ENCODE data around the gene INPP5J. TPM values are rescaled to one million over a fixed set of nuclear protein-coding genes. Genes with fewer than 3 reads are reported as not detected.
A peak's percentile ranks its signal among the peaks of the same experiment; 100 is the strongest.
"Not testable (repeated sequence)": the region's sequence is repeated elsewhere in the genome, so short reads cannot be mapped to it uniquely, and the experiment has no call there.

Gene INPP5J
- total RNA-seq, 1 experiment from 2014 or later: 6.2 TPM

GRCh38 chr22:31107894-31108218 is 14.9 kb upstream of the INPP5J start:
- ATAC-seq (no peak), DNase-seq (ENCODE audit: low spot score) (no peak)
- H3K4me3 Mint-ChIP-seq: peak overlapping the region; percentile 74
- ChIA-PET CTCF (interaction anchor here (0.8 to 9.1 kb wide), 25 partner anchors 8 to 305 kb away, joined by 3 to 363 read pairs (median 8); partner anchors contain the start of genes LIMK2, MORC2, PIK3IP1 and PLA2G3), POLR2A (interaction anchor here (0.8 to 1.6 kb wide), 6 partner anchors 9 to 32 kb away, joined by 4 to 9 read pairs (median 4); partner anchors contain the start of genes PLA2G3 and SMTN)
- peaks cover 6% of the 10 kb centered on the region for H3K9me3 Mint-ChIP-seq
- peaks cover 18% of the 10 kb centered on the region for H3K4me1 Mint-ChIP-seq
- H3K36me3 Mint-ChIP-seq: no peaks in the 10 kb centered on the region
- H3K27ac Mint-ChIP-seq: peak overlapping the region; percentile 19; the same call in 1 of the 2 replicates
- peaks cover 51% of the 10 kb centered on the region for H3K27me3 Mint-ChIP-seq (ENCODE audit: low read depth)
- TF ChIP-seq MLX (CRISPR knock-in tag; IDR thresholded peaks at IDR 0.05) (no peak), ZMAT4 (CRISPR knock-in tag; IDR thresholded peaks at IDR 0.05) (no peak), ZBTB21 (CRISPR knock-in tag; IDR thresholded peaks at IDR 0.05; ENCODE audit: borderline replicate concordance) (no peak)

- ATAC-seq; H3K36me3 Mint-ChIP-seq; H3K4me3 Mint-ChIP-seq; H3K4me1 Mint-ChIP-seq; H3K27ac Mint-ChIP-seq; POLR2A ChIA-PET; DNase-seq (ENCODE audit: low spot score): not testable (repeated sequence)
- TF ChIP-seq NFYB (CRISPR knock-in tag; conservative IDR thresholded peaks at IDR 0.05; ENCODE audit: low read depth): peak; percentile 61; the same call in 1 of the 2 replicates
- peaks cover 10% of the 10 kb centered on the region for H3K9me3 Mint-ChIP-seq
- CTCF ChIA-PET: interaction anchor here (0.7 to 1.5 kb wide), 3 partner anchors 27 to 99 kb away, joined by 3 to 4 read pairs (median 3); partner anchors contain the start of gene PLA2G3
- H3K27me3 Mint-ChIP-seq (ENCODE audit: low read depth): peaks cover 17% of the 10 kb centered on the region
Observed at GRCh38 chr22:31112547-31113091, 10.1 kb upstream of the INPP5J start.

- ATAC-seq (no peak), DNase-seq (ENCODE audit: low spot score) (no peak)
- Mint-ChIP-seq H3K9me3 (peaks cover under 1% of the 10 kb centered on the region), H3K4me1 (peaks cover 24% of the 10 kb centered on the region), H3K4me3 (no peak overlapping the region), H3K27ac (no peak overlapping the region), H3K27me3 (ENCODE audit: low read depth) (no peaks in the 10 kb centered on the region; the same call in 1 of the 2 replicates), H3K36me3 (no peaks in the 10 kb centered on the region)
- ChIA-PET CTCF (interaction anchor here (0.7 to 3.0 kb wide), 4 partner anchors 11 to 33 kb away, joined by 3 to 23 read pairs (median 10); partner anchors contain the start of gene SELENOM), POLR2A (no interaction called here)
- TF ChIP-seq ZNF121 (CRISPR knock-in tag; IDR thresholded peaks at IDR 0.05): no peak
- TF ChIP-seq RELA (CRISPR knock-in tag; IDR thresholded peaks at IDR 0.05; ENCODE audit: borderline replicate concordance): no peak
- no peak for TF ChIP-seq ZNF416 (CRISPR knock-in tag; IDR thresholded peaks at IDR 0.05)
- no peak for TF ChIP-seq ATF6 (CRISPR knock-in tag; IDR thresholded peaks at IDR 0.05)
- TF ChIP-seq ESRRA (CRISPR knock-in tag; IDR thresholded peaks at IDR 0.05; ENCODE audit: borderline replicate concordance): no peak
- no peak for TF ChIP-seq GTF2I (CRISPR knock-in tag; conservative IDR thresholded peaks at IDR 0.05)
- TF ChIP-seq ZNF671 (CRISPR knock-in tag; IDR thresholded peaks at IDR 0.05): no peak
- TF ChIP-seq ATF3 (CRISPR knock-in tag; conservative IDR thresholded peaks at IDR 0.05): no peak
- TF ChIP-seq ERG (CRISPR knock-in tag; IDR thresholded peaks at IDR 0.05): no peak
- no peak for TF ChIP-seq ZBTB21 (CRISPR knock-in tag; IDR thresholded peaks at IDR 0.05; ENCODE audit: borderline replicate concordance)
- TF ChIP-seq CREM (CRISPR knock-in tag; IDR thresholded peaks at IDR 0.05): no peak
- TF ChIP-seq GRHL2 (CRISPR knock-in tag; IDR thresholded peaks at IDR 0.05; ENCODE audit: insufficient replicate concordance, severe bottlenecking): no peak
- TF ChIP-seq HMGA2 (CRISPR knock-in tag; IDR thresholded peaks at IDR 0.05): no peak
- TF ChIP-seq SP1 (CRISPR knock-in tag; conservative IDR thresholded peaks at IDR 0.05): no peak
- TF ChIP-seq AFF4 (CRISPR knock-in tag; IDR thresholded peaks at IDR 0.05; ENCODE audit: borderline replicate concordance): no peak
- no peak for TF ChIP-seq ZNF232 (CRISPR knock-in tag; IDR thresholded peaks at IDR 0.05)
- TF ChIP-seq TEAD4 (CRISPR knock-in tag; IDR thresholded peaks at IDR 0.05): no peak
Observed at GRCh38 chr22:31118046-31118820, 4.5 kb upstream of the INPP5J start.

Measured in WTC11 (cell line).